GM18519 (cell line): ENCODE results near the gene SLCO3A1.

Source experiments
- ATAC-seq: cut with Tn5 transposase; IDR thresholded peaks from one replicate; pipeline ENCODE4 v1.9.1; 2021; ENCODE audit warnings: mild to moderate bottlenecking, moderate library complexity; ENCODE audit not compliant: unreplicated experiment, low FRiP score

The SLCO3A1 gene

GRCh38 chr15:91989821-91990220 lies 136.3 kb downstream of the SLCO3A1 start:
- no peak for ATAC-seq

- ATAC-seq: no peak
These were observed 139.4 kb downstream of the SLCO3A1 start for GRCh38 chr15:91992945-91993344.

GRCh38 chr15:91995146-91995545 lies 141.6 kb downstream of the SLCO3A1 start:
- ATAC-seq: no peak

GRCh38 chr15:91997163-91997562 lies 143.7 kb downstream of the SLCO3A1 start:
- ATAC-seq: no peak

- ATAC-seq: no peak
These were observed 147.2 kb downstream of the SLCO3A1 start for GRCh38 chr15:92000709-92001108.

- ATAC-seq: no peak
These were observed 147.8 kb downstream of the SLCO3A1 start for GRCh38 chr15:92001307-92001706.

- no peak for ATAC-seq
These were observed 149.2 kb downstream of the SLCO3A1 start for GRCh38 chr15:92002666-92003065.

- ATAC-seq: no peak
These were observed 150.1 kb downstream of the SLCO3A1 start for GRCh38 chr15:92003515-92004067.

GRCh38 chr15:92005154-92005553 lies 151.6 kb downstream of the SLCO3A1 start:
- no peak for ATAC-seq

- ATAC-seq: no peak
These were observed 152.9 kb downstream of the SLCO3A1 start for GRCh38 chr15:92006186-92007028.

GRCh38 chr15:92009162-92009561 lies 155.7 kb downstream of the SLCO3A1 start:
- ATAC-seq: no peak

GRCh38 chr15:92011611-92012367 lies 158.3 kb downstream of the SLCO3A1 start:
- ATAC-seq: no peak

GRCh38 chr15:92012368-92012629 lies 158.8 kb downstream of the SLCO3A1 start:
- no peak for ATAC-seq

- ATAC-seq: no peak
These were observed 159.4 kb downstream of the SLCO3A1 start for GRCh38 chr15:92012881-92013280.

- no peak for ATAC-seq
These were observed 160.9 kb downstream of the SLCO3A1 start for GRCh38 chr15:92014281-92015030.

GRCh38 chr15:92017882-92018534 lies 164.5 kb downstream of the SLCO3A1 start:
- no peak for ATAC-seq

GRCh38 chr15:92018535-92019239 lies 165.2 kb downstream of the SLCO3A1 start:
- ATAC-seq: no peak

- no peak for ATAC-seq
These were observed 166.2 kb downstream of the SLCO3A1 start for GRCh38 chr15:92019706-92020105.

- ATAC-seq: no peak
These were observed 166.7 kb downstream of the SLCO3A1 start for GRCh38 chr15:92020207-92020606.

- no peak for ATAC-seq
These were observed 167.3 kb downstream of the SLCO3A1 start for GRCh38 chr15:92020804-92021203.
